GM19467 (cell line): Measurements from ENCODE around the gene KLHL30.
"Not testable (repeated sequence)": the region's sequence is repeated elsewhere in the genome, so short reads cannot be mapped to it uniquely, and the experiment has no call there.

ENCODE experiments used
- ATAC-seq: cut with Tn5 transposase; IDR thresholded peaks from one replicate; pipeline ENCODE4 v1.9.1; 2021; ENCODE audit warnings: mild to moderate bottlenecking, moderate library complexity; ENCODE audit not compliant: unreplicated experiment

The KLHL30 gene

GRCh38 chr2:238160206-238161129, 22.0 kb downstream of the KLHL30 start:
- ATAC-seq: no peak

GRCh38 chr2:238161291-238162051, 23.0 kb downstream of the KLHL30 start:
- ATAC-seq: no peak

GRCh38 chr2:238162251-238162845, 23.9 kb downstream of the KLHL30 start:
- no peak for ATAC-seq

GRCh38 chr2:238162846-238163441, 24.5 kb downstream of the KLHL30 start:
- ATAC-seq: no peak

- no peak for ATAC-seq
Measured at GRCh38 chr2:238163481-238164198, 25.2 kb downstream of the KLHL30 start.

- ATAC-seq: no peak
Measured at GRCh38 chr2:238164906-238165287, 26.4 kb downstream of the KLHL30 start.

GRCh38 chr2:238165288-238165921, 26.9 kb downstream of the KLHL30 start:
- no peak for ATAC-seq

- ATAC-seq: no peak
Measured at GRCh38 chr2:238166391-238167343, 28.2 kb downstream of the KLHL30 start.

- ATAC-seq: no peak
Measured at GRCh38 chr2:238167344-238167715, 28.9 kb downstream of the KLHL30 start.

GRCh38 chr2:238167761-238168160, 29.3 kb downstream of the KLHL30 start:
- no peak for ATAC-seq

- ATAC-seq: no peak
Measured at GRCh38 chr2:238168196-238169047, 30.0 kb downstream of the KLHL30 start.

GRCh38 chr2:238169048-238169707, 30.7 kb downstream of the KLHL30 start:
- ATAC-seq: no peak

- no peak for ATAC-seq
Measured at GRCh38 chr2:238169708-238170251, 31.3 kb downstream of the KLHL30 start.

- ATAC-seq: no peak
Measured at GRCh38 chr2:238170386-238171071, 32.1 kb downstream of the KLHL30 start.

- not testable (repeated sequence) for ATAC-seq
Measured at GRCh38 chr2:238171072-238171431, 32.6 kb downstream of the KLHL30 start.

- no peak for ATAC-seq
Measured at GRCh38 chr2:238171575-238172187, 33.2 kb downstream of the KLHL30 start.
